ENCODE results near the gene RPS14. TPM values are rescaled to one million over a fixed set of nuclear protein-coding genes. Genes with fewer than 3 reads are reported as not detected.
A peak's percentile ranks its signal among the peaks of the same experiment; 100 is the strongest.

RPS14 gene
- total and polyA plus RNA-seq, 9 of the 15 experiments (the other 6 are each of a cell fraction or from before 2014, with no cell fraction given), result 1,824 to 5,983 (median 3,017) TPM

DNA sequence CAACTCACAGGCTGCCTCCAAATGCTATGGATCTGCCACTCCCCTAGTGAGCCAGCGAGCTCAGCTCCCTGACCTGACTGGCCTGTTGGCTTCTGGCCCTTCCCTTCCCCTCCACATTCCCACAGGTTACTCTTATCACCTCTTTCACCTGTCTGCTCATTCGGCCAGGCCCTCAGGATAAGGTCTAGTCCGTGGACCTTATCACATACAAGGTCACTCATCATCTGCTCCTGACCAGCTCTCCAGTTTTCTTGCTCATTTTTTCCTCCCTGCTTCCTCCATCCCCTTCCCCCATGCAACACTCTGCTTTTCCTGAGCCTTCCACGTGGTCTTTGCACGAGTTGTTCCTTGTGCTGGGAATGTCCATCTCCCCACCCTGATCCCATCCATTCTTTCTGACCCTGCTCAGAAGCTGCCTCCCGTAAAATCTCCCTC, 32.5 kb upstream of the RPS14 start (continued):
- TF ChIP-seq POU5F1 (IDR thresholded peaks at IDR 0.05; ENCODE audit: borderline replicate concordance, low read depth, low read length, partially characterized antibody), result no peak
- TF ChIP-seq GTF2E2 (tag; IDR thresholded peaks at IDR 0.05), result no peak
- 0 out of 2 replicates have a peak, but pooled peaks have one; percentile 47 for TF ChIP-seq MTA3 (IDR thresholded peaks at IDR 0.05; ENCODE audit: borderline replicate concordance)
- TF ChIP-seq KDM1A (IDR thresholded peaks at IDR 0.05), result peak; percentile 83 to 85
- TF ChIP-seq, protein P1, sequence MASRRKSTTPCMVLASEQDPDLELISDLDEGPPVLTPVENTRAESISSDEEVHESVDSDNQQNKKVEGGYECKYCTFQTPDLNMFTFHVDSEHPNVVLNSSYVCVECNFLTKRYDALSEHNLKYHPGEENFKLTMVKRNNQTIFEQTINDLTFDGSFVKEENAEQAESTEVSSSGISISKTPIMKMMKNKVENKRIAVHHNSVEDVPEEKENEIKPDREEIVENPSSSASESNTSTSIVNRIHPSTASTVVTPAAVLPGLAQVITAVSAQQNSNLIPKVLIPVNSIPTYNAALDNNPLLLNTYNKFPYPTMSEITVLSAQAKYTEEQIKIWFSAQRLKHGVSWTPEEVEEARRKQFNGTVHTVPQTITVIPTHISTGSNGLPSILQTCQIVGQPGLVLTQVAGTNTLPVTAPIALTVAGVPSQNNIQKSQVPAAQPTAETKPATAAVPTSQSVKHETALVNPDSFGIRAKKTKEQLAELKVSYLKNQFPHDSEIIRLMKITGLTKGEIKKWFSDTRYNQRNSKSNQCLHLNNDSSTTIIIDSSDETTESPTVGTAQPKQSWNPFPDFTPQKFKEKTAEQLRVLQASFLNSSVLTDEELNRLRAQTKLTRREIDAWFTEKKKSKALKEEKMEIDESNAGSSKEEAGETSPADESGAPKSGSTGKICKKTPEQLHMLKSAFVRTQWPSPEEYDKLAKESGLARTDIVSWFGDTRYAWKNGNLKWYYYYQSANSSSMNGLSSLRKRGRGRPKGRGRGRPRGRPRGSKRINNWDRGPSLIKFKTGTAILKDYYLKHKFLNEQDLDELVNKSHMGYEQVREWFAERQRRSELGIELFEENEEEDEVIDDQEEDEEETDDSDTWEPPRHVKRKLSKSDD (conservative IDR thresholded peaks at IDR 0.05; ENCODE audit: low read length), result no peak
- TF ChIP-seq HMG20A (CRISPR knock-in tag; conservative IDR thresholded peaks at IDR 0.05), result no peak
- TF ChIP-seq NCOA6 (IDR thresholded peaks at IDR 0.05), result no peak
- no peak for TF ChIP-seq PCBP1 (IDR thresholded peaks at IDR 0.05; ENCODE audit: low read depth, low read length, poor library complexity, severe bottlenecking)
- TF ChIP-seq ZNF644 (tag; IDR thresholded peaks at IDR 0.05; ENCODE audit: low read depth), result no peak
- TF ChIP-seq HNRNPLL (IDR thresholded peaks at IDR 0.05; ENCODE audit: low read depth, low read length, poor library complexity, severe bottlenecking), result no peak
- no peak for TF ChIP-seq KAT7 (CRISPR knock-in tag; IDR thresholded peaks at IDR 0.05; ENCODE audit: borderline replicate concordance)
- TF ChIP-seq ADNP (tag; IDR thresholded peaks at IDR 0.05), result no peak; the same call in 1 of the 2 replicates
- TF ChIP-seq, protein P2, sequence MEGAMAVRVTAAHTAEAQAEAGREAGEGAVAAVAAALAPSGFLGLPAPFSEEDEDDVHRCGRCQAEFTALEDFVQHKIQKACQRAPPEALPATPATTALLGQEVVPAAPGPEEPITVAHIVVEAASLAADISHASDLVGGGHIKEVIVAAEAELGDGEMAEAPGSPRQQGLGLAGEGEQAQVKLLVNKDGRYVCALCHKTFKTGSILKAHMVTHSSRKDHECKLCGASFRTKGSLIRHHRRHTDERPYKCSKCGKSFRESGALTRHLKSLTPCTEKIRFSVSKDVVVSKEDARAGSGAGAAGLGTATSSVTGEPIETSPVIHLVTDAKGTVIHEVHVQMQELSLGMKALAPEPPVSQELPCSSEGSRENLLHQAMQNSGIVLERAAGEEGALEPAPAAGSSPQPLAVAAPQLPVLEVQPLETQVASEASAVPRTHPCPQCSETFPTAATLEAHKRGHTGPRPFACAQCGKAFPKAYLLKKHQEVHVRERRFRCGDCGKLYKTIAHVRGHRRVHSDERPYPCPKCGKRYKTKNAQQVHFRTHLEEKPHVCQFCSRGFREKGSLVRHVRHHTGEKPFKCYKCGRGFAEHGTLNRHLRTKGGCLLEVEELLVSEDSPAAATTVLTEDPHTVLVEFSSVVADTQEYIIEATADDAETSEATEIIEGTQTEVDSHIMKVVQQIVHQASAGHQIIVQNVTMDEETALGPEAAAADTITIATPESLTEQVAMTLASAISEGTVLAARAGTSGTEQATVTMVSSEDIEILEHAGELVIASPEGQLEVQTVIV (CRISPR knock-in tag; IDR thresholded peaks at IDR 0.05; ENCODE audit: borderline replicate concordance), result no peak
- TF ChIP-seq NFIX (CRISPR knock-in tag; IDR thresholded peaks at IDR 0.05; ENCODE audit: low read depth), result no peak
- TF ChIP-seq CBX5 (IDR thresholded peaks at IDR 0.05; ENCODE audit: borderline replicate concordance, low read depth), result no peak
- TF ChIP-seq, protein P3, sequence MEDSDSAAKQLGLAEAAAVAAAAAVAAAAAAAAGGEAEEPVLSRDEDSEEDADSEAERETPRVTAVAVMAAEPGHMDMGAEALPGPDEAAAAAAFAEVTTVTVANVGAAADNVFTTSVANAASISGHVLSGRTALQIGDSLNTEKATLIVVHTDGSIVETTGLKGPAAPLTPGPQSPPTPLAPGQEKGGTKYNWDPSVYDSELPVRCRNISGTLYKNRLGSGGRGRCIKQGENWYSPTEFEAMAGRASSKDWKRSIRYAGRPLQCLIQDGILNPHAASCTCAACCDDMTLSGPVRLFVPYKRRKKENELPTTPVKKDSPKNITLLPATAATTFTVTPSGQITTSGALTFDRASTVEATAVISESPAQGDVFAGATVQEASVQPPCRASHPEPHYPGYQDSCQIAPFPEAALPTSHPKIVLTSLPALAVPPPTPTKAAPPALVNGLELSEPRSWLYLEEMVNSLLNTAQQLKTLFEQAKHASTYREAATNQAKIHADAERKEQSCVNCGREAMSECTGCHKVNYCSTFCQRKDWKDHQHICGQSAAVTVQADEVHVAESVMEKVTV (CRISPR knock-in tag; IDR thresholded peaks at IDR 0.05), result no peak
- TF ChIP-seq, protein P4, sequence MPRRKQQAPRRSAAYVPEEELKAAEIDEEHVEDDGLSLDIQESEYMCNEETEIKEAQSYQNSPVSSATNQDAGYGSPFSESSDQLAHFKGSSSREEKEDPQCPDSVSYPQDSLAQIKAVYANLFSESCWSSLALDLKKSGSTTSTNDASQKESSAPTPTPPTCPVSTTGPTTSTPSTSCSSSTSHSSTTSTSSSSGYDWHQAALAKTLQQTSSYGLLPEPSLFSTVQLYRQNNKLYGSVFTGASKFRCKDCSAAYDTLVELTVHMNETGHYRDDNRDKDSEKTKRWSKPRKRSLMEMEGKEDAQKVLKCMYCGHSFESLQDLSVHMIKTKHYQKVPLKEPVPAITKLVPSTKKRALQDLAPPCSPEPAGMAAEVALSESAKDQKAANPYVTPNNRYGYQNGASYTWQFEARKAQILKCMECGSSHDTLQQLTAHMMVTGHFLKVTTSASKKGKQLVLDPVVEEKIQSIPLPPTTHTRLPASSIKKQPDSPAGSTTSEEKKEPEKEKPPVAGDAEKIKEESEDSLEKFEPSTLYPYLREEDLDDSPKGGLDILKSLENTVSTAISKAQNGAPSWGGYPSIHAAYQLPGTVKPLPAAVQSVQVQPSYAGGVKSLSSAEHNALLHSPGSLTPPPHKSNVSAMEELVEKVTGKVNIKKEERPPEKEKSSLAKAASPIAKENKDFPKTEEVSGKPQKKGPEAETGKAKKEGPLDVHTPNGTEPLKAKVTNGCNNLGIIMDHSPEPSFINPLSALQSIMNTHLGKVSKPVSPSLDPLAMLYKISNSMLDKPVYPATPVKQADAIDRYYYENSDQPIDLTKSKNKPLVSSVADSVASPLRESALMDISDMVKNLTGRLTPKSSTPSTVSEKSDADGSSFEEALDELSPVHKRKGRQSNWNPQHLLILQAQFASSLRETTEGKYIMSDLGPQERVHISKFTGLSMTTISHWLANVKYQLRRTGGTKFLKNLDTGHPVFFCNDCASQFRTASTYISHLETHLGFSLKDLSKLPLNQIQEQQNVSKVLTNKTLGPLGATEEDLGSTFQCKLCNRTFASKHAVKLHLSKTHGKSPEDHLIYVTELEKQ (CRISPR knock-in tag; IDR thresholded peaks at IDR 0.05), result no peak
- no peak for TF ChIP-seq ZNF766 (CRISPR knock-in tag; conservative IDR thresholded peaks at IDR 0.05)
